Measurements from ENCODE around the gene MPP1. TPM values are rescaled to one million over a fixed set of nuclear protein-coding genes. Genes with fewer than 3 reads are reported as not detected.

The MPP1 gene
- total and polyA plus RNA-seq, 11 donors: 17.7 to 73.2 (median 38.2) TPM

- DNase-seq: peak in 4 of 5 donors; percentile 28 to 47 (median 35)
- Histone ChIP-seq H3K9me3 (no peaks in the 10 kb centered on the region), H3K4me1 (peaks cover 0 to 28% (median 10%) of the 10 kb centered on the region in 12 donors), H3K27ac (peak overlapping the region; percentile 68 to 95 (median 92)), H3K36me3 (no peaks in the 10 kb centered on the region), H3K27me3 (peaks cover 0 to 5% (median 0%) of the 10 kb centered on the region in 9 donors), H3K4me3 (peak overlapping the region in 9 of 12 donors; percentile 62 to 81 (median 70))
- 29 to 58% (median 38%) methylated on average over 9 of the region's 9 CpGs for WGBS, 4 donors
- no peak for TF ChIP-seq POLR2A (IDR thresholded peaks at IDR 0.05)
- intact Hi-C loops (cut with DNase I): loop anchor here in 3 of 10 donors (2.0 to 5.0 kb wide), 4 partner anchors 21 to 91 kb away; no protein-coding TSS in a partner anchor
- ATAC-seq: peak; percentile 73 to 85 (median 84)
These were observed 53.5 kb downstream of the MPP1 start for GRCh38 chrX:154751669-154752271.

DNA sequence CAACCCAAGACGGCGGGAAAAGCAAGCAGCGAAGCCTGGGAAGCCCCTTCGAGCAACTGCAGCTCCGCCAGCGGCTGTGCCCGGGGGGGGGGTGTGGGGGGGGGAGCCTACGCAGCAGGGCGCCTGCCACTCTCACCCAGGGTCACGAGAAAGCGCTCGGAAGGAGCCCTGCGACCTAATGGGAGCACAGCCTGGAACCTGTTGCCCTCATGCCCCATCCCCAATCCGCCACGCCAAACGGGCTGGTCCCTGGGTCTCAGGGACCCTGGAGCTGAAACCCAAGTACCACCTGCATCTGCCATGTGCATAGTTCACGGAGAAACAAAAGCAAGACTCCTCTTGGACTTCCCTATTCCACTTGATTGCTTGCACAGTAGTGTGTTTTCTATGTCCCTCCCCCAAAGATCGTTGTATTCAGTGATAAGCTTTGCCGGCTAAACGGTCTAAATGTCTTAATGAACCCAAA is 54.0 kb downstream of the MPP1 start:
- Histone ChIP-seq H3K9me3 (no peaks in the 10 kb centered on the region), H3K27me3 (peaks cover 0 to 5% (median 0%) of the 10 kb centered on the region in 9 donors), H3K27ac (peak overlapping the region; percentile 68 to 95 (median 92)), H3K36me3 (no peaks in the 10 kb centered on the region), H3K4me1 (peaks cover 0 to 28% (median 10%) of the 10 kb centered on the region in 12 donors), H3K4me3 (peak overlapping the region in 10 of 12 donors; percentile 49 to 81 (median 69))
- WGBS, 4 donors: 1 to 42% (median 20%) methylated on average over 7 to 16 of the region's 20 CpGs
- intact Hi-C loops (cut with DNase I): loop anchor here in 3 of 10 donors (2.0 to 5.0 kb wide), 4 partner anchors 20 to 91 kb away; no protein-coding TSS in a partner anchor
- DNase-seq (peak in 4 of 5 donors; percentile 31 to 63 (median 59)), ATAC-seq (peak; percentile 16 to 59 (median 28))
- no peak for TF ChIP-seq POLR2A (IDR thresholded peaks at IDR 0.05)
- no peak for TF ChIP-seq CTCF (IDR thresholded peaks at IDR 0.05)

GRCh38 chrX:154750301-154751202 is 54.7 kb downstream of the MPP1 start, which contains the start of gene GAB3:
GAB3 (minus strand) TSS chrX:154751077; CDS start chrX:154751025, 52 bp downstream.
- H3K4me3 ChIP-seq: peak within 1 kb of the TSS; percentile 47 to 81 (median 67)
- peaks cover 0 to 29% (median 10%) of the 10 kb centered on the region in 12 donors for H3K4me1 ChIP-seq
- H3K27me3 ChIP-seq: peaks cover 0 to 5% (median 0%) of the 10 kb centered on the region in 9 donors
- TF ChIP-seq POLR2A (IDR thresholded peaks at IDR 0.05) (peak in 1 of 2 donors; percentile 26), CTCF (IDR thresholded peaks at IDR 0.05) (no peak)
- H3K36me3 ChIP-seq: no peaks in the 10 kb centered on the region
- peak within 1 kb of the TSS; percentile 83 to 95 (median 92) for H3K27ac ChIP-seq
- 0 to 36% (median 13%) methylated on average over 29 to 98 of the region's 98 CpGs for WGBS, 4 donors
- DNase-seq: peak in 4 of 5 donors; percentile 43 to 72 (median 55)
- intact Hi-C loops (cut with DNase I): loop anchor here in 3 of 10 donors (2.0 to 5.0 kb wide), 4 partner anchors 20 to 92 kb away; no protein-coding TSS in a partner anchor
- peak; percentile 40 to 74 (median 70) for ATAC-seq
- peaks cover 0 to 4% (median 0%) of the 10 kb centered on the region in 12 donors for H3K9me3 ChIP-seq

DNA sequence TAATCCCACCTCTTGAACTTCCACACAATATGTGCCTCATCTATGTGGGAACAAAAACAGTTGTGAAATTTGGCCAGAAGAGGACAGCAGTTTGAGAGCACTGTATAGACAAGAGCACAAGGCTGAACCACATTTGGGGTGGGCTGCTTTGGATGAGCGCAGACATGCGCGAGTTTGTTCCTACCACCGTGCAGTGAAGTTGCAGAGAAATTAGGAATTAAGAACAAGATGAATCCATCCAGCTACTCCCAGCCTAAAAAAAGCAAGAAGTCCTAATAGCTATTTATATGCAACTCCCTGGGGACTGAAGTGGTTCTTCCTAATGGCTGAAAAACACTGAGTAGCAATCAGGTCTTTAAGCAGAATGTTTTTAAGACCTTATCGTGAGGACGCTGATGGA is 55.4 kb downstream of the MPP1 start:
- peak overlapping the region in 11 of 12 donors; percentile 49 to 81 (median 68) for H3K4me3 ChIP-seq
- peaks cover 0 to 5% (median 0%) of the 10 kb centered on the region in 9 donors for H3K27me3 ChIP-seq
- peaks cover 0 to 29% (median 10%) of the 10 kb centered on the region in 12 donors for H3K4me1 ChIP-seq
- 2 to 45% (median 20%) methylated on average over 6 of the region's 6 CpGs for WGBS, 4 donors
- peak overlapping the region; percentile 83 to 95 (median 92) for H3K27ac ChIP-seq
- peaks cover 0 to 11% (median 0%) of the 10 kb centered on the region in 12 donors for H3K9me3 ChIP-seq
- ATAC-seq: peak in 2 of 4 donors; percentile 12 to 17
- DNase-seq: no peak
- no peaks in the 10 kb centered on the region for H3K36me3 ChIP-seq
- TF ChIP-seq CTCF (IDR thresholded peaks at IDR 0.05) (no peak), POLR2A (IDR thresholded peaks at IDR 0.05) (no peak)
- intact Hi-C loops (cut with DNase I): loop anchor here in 6 of 10 donors (2.0 to 10.0 kb wide), 8 partner anchors 19 to 92 kb away; no protein-coding TSS in a partner anchor
